Stimulated activated CD4-positive, alpha-beta T cell treated with anti-CD3 and anti-CD28 coated beads, TNF-alpha, amount 100 ng/mL, for 24 hours (primary cell): ENCODE data around the gene CENPN.

Source experiments
- DNase-seq, 3 experiments: peaks; one replicate each; pipeline ENCODE4 v3.0.0-alpha.2; 2020; ENCODE audit warnings: low read depth in 3 of 3

Gene CENPN

GRCh38 chr16:80991792-80992430 lies 15.1 kb upstream of the CENPN start:
- DNase-seq, result no peak

GRCh38 chr16:80992676-80993293 lies 14.2 kb upstream of the CENPN start:
- DNase-seq, result no peak

- no peak for DNase-seq
Measured at GRCh38 chr16:80993307-80993706, 13.7 kb upstream of the CENPN start.

- DNase-seq, result no peak
Measured at GRCh38 chr16:80993834-80994233, 13.2 kb upstream of the CENPN start.

GRCh38 chr16:80994451-80994850 lies 12.6 kb upstream of the CENPN start:
- DNase-seq, result no peak

- no peak for DNase-seq
Measured at GRCh38 chr16:80996688-80997138, 10.3 kb upstream of the CENPN start.

- no peak for DNase-seq
Measured at GRCh38 chr16:80997139-80997798, 9.7 kb upstream of the CENPN start.

GRCh38 chr16:80997964-80998620 lies 8.9 kb upstream of the CENPN start:
- no peak for DNase-seq

GRCh38 chr16:81000873-81001272 lies 6.1 kb upstream of the CENPN start:
- DNase-seq, result no peak

GRCh38 chr16:81001330-81001729 lies 5.7 kb upstream of the CENPN start:
- DNase-seq, result no peak

GRCh38 chr16:81003064-81003463 lies 4.0 kb upstream of the CENPN start:
- no peak for DNase-seq

GRCh38 chr16:81003610-81004460 lies 3.2 kb upstream of the CENPN start:
- no peak for DNase-seq

- DNase-seq, result peak in 1 of 3 experiments; percentile 16
Measured at GRCh38 chr16:81004646-81005353, 2.2 kb upstream of the CENPN start.

GRCh38 chr16:81005610-81006161 lies 1.3 kb upstream of the CENPN start:
- no peak for DNase-seq

- DNase-seq, result peak; percentile 46 to 75 (median 48)
Measured at GRCh38 chr16:81006211-81006812, 702 bp upstream of the CENPN start.

- DNase-seq, result no peak
Measured at GRCh38 chr16:81008505-81008789, 1.4 kb downstream of the CENPN start.

- DNase-seq, result no peak
Measured at GRCh38 chr16:81012974-81013373, 6.0 kb downstream of the CENPN start.

- no peak for DNase-seq
Measured at GRCh38 chr16:81014672-81015071, 7.7 kb downstream of the CENPN start.

- no peak for DNase-seq
Measured at GRCh38 chr16:81018496-81018895, 11.5 kb downstream of the CENPN start.

GRCh38 chr16:81026429-81026828 lies 19.4 kb downstream of the CENPN start:
- no peak for DNase-seq
